Measurements from ENCODE around the gene BTBD3.

- TF ChIP-seq CTCF (IDR thresholded peaks at IDR 0.05) (no peak), POLR2A (IDR thresholded peaks at IDR 0.05) (no peak)
Measured at GRCh38 chr20:11912659-11913415, 4.9 kb upstream of the BTBD3 start.

Measured in adrenal gland (tissue), 5 donors.